K562 (cell line): Measurements from ENCODE around the gene NLGN2. TPM values are rescaled to one million over a fixed set of nuclear protein-coding genes. Genes with fewer than 3 reads are reported as not detected.
A peak's percentile ranks its signal among the peaks of the same experiment; 100 is the strongest.

Experiments used
- BMI1 ChIP-seq: fragments of 150-350 bp; IDR thresholded peaks from 2 replicates; pipeline ENCODE4 v1.6.1; 2014; ENCODE audit warnings: low read length
- FOSL1 ChIP-seq: fragments of 200-800 bp; sonication (Bioruptor generic); conservative IDR thresholded peaks from 2 replicates; pipeline ENCODE4 v1.6.1; 2016; ENCODE audit warnings: missing genetic modification characterization, missing compliant biosample characterization
- FOXK2 ChIP-seq, 2 experiments: fragments of 450-650 bp; IDR thresholded peaks in 1 of 2; conservative IDR thresholded peaks in 1 of 2; 2 replicates each; pipeline ENCODE4 v1.6.1; 2016; ENCODE audit warnings: low read depth in 2 of 2, mild to moderate bottlenecking in 1 of 2
- HNRNPK ChIP-seq: fragments of 200-400 bp; formaldehyde crosslinking; IDR thresholded peaks from one replicate; pipeline ENCODE4 v1.6.1; 2018; ENCODE audit warnings: mild to moderate bottlenecking, low read depth, low read length; ENCODE audit not compliant: poor library complexity, severe bottlenecking
- KDM4B ChIP-seq, 2 experiments: fragments of 450-650 bp in 1 of 2; sonication (generic) in 1 of 2; IDR thresholded peaks; 2 replicates each; pipeline ENCODE4 v1.6.1; 2016 to 2017; ENCODE audit warnings: borderline replicate concordance in 2 of 2, antibody characterized with exemption in 1 of 2, low read depth in 1 of 2, mild to moderate bottlenecking in 1 of 2
- LCOR ChIP-seq: sonication (generic); formaldehyde crosslinking; IDR thresholded peaks from 2 replicates; pipeline ENCODE4 v1.8.0; 2022; ENCODE audit warnings: mild to moderate bottlenecking, missing genetic modification reagents
- MAZ ChIP-seq, 2 experiments: fragments of 450-650 bp in 1 of 2; sonication (generic) in 1 of 2; formaldehyde crosslinking; IDR thresholded peaks in 1 of 2; conservative IDR thresholded peaks in 1 of 2; 2 replicates each; pipeline versions ENCODE4 v1.4.0 to v1.5.0; 2020; ENCODE audit warnings: mild to moderate bottlenecking in 1 of 2, missing genetic modification reagents in 1 of 2
- POLR2G ChIP-seq: fragments of 200-400 bp; formaldehyde crosslinking; IDR thresholded peaks from 2 replicates; pipeline ENCODE4 v1.6.1; 2017; ENCODE audit warnings: low read depth, mild to moderate bottlenecking, antibody characterized with exemption, low read length, moderate library complexity
- PRMT5 ChIP-seq: sonication (generic); formaldehyde crosslinking; IDR thresholded peaks from 2 replicates; pipeline ENCODE4 v1.5.0; 2020; ENCODE audit warnings: missing genetic modification reagents
- RFX7 ChIP-seq: fragments of 250-450 bp; sonication (Bioruptor Pico); IDR thresholded peaks from 2 replicates; pipeline ENCODE4 v1.5.1; 2021; ENCODE audit warnings: mild to moderate bottlenecking
- SMARCC2 ChIP-seq: fragments of 450-650 bp; IDR thresholded peaks from 2 replicates; pipeline ENCODE4 v1.6.1; 2017; ENCODE audit warnings: antibody characterized with exemption, moderate library complexity, mild to moderate bottlenecking, low read depth
- SUPT5H ChIP-seq: fragments of 450-650 bp; IDR thresholded peaks from 2 replicates; pipeline ENCODE4 v1.6.1; 2016
- TAF9B ChIP-seq: fragments of 450-650 bp; IDR thresholded peaks from 2 replicates; pipeline ENCODE4 v1.6.1; 2018; ENCODE audit warnings: mild to moderate bottlenecking; ENCODE audit not compliant: partially characterized antibody
- THRAP3 ChIP-seq: fragments of 450-650 bp; IDR thresholded peaks from 2 replicates; pipeline ENCODE4 v1.6.1; 2016; ENCODE audit warnings: mild to moderate bottlenecking, inconsistent platforms, borderline replicate concordance
- ZNF133 ChIP-seq: fragments of 250-450 bp; sonication (Bioruptor Pico); IDR thresholded peaks from 2 replicates; pipeline ENCODE4 v1.4.0; 2020; ENCODE audit warnings: mild to moderate bottlenecking
- polyA plus RNA-seq, 8 experiments: library from polyadenylated mRNA; depleted of rRNA in 4 of 8; stranded (reverse) in 5 of 8; unstranded in 3 of 8; fragments of >200 nt; fragmentation: Nextera tagmentation in 2 of 8; fragmentation: Illumina TruSeq in 1 of 8; extraction: Ambion mirVana in 2 of 8; extraction: Trizol in 1 of 8; gene quantifications; 2 replicates each; pipeline versions ENCODE4 v1.2.1 to v1.2.3, GENCODE V29; 2011 to 2014; ENCODE audit warnings: inconsistent platforms in 1 of 8, missing spikeins in 1 of 8
- total RNA-seq, 7 experiments: library from RNA; depleted of rRNA in 6 of 7; stranded (reverse); fragments of >200 nt in 6 of 7; fragmentation: Illumina TruSeq in 2 of 7; extraction: Trizol in 2 of 7; gene quantifications; 2 replicates each; pipeline versions ENCODE4 v1.2.1 to v1.2.3, GENCODE V29; 2011 to 2021; ENCODE audit warnings: low replicate concordance in 1 of 7
- TF ChIP-seq, protein P1 (sequence below): fragments of 450-650 bp; IDR thresholded peaks from 2 replicates; pipeline ENCODE4 v1.6.1; 2014; ENCODE audit warnings: low read depth, mild to moderate bottlenecking, moderate library complexity, borderline replicate concordance
- TF ChIP-seq, protein P2 (sequence below): fragments of 450-650 bp; IDR thresholded peaks from 2 replicates; pipeline ENCODE4 v1.6.1; 2017; ENCODE audit warnings: antibody characterized with exemption, mild to moderate bottlenecking
- TF ChIP-seq, protein P3 (sequence below): fragments of 250-450 bp; sonication (Bioruptor Pico); IDR thresholded peaks from 2 replicates; pipeline ENCODE4 v1.5.0; 2021; ENCODE audit warnings: mild to moderate bottlenecking, borderline replicate concordance
- TF ChIP-seq, protein P4 (sequence below): sonication (generic); formaldehyde crosslinking; IDR thresholded peaks from 2 replicates; pipeline ENCODE4 v1.9.0; 2022; ENCODE audit warnings: mild to moderate bottlenecking, missing genetic modification reagents

The NLGN2 gene
- total and polyA plus RNA-seq, 9 of the 15 experiments (the other 6 are each of a cell fraction or from before 2014, with no cell fraction given): 0.11 to 7.8 (median 0.77) TPM

DNA sequence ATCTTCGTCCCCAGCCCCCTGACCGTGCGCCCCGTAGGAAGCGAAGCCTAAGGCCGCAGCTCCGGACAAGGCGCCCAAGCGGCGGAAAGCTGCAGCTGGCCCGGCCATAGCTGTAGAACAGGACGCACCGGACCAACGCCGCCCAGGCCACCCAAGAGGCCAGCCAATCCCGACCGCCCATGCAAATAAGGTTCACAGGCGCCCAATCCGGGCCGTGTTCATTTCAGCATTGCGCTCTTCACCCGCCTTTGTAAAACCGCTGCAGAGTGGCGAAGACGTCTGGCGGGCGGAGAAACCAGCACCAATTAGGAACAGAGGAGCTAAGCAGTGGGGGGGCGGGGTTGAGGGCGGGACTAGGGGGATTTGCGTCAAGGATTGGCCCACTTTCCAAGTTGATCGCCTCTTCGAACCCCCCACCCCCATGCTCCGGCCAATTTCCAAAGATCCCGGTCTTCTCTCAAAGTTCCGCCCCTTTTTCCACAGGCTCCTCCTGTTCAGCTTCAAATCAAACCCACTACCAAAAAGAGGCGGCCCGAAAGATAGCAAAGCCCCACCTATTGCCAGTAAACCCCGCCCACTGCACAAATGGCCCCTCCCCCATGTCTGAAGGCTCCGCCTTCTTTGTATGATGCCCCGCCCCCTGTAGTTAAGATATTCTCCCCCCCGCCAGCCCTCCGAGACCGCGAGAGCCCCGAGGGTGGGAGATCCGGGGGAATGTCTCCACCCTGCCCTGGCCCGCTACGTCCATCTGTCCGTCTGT is 3.5 kb upstream of the NLGN2 start, which contains the start of gene TMEM256 (continued):
- TF ChIP-seq KDM4B (IDR thresholded peaks at IDR 0.05; ENCODE audit: borderline replicate concordance in 2 of 2, low read depth in 1 of 2) (no peak), RFX7 (CRISPR knock-in tag) (no peak), MAZ (CRISPR knock-in tag; conservative IDR thresholded peaks at IDR 0.05 in 1 of 2, IDR thresholded peaks at IDR 0.05 in 1 of 2) (peak in 1 of 2 experiments; percentile 43; a peak in 3 of 4 replicates), BMI1 (no peak), PRMT5 (CRISPR knock-in tag) (no peak), FOXK2 (conservative IDR thresholded peaks at IDR 0.05 in 1 of 2, IDR thresholded peaks at IDR 0.05 in 1 of 2; ENCODE audit: low read depth in 2 of 2) (peak; percentile 18 to 54; a peak in 1 of 4 replicates), TAF9B (peak; percentile 54), SUPT5H (peak; percentile 82), POLR2G (peak; percentile 97), SMARCC2 (peak; percentile 30; the same call in 1 of the 2 replicates), FOSL1 (tag) (no peak), THRAP3 (no peak), HNRNPK (no peak), ZNF133 (no peak), LCOR (CRISPR knock-in tag) (0 out of 2 replicates have a peak, but pooled peaks have one; percentile 27)
- TF ChIP-seq, protein P1, sequence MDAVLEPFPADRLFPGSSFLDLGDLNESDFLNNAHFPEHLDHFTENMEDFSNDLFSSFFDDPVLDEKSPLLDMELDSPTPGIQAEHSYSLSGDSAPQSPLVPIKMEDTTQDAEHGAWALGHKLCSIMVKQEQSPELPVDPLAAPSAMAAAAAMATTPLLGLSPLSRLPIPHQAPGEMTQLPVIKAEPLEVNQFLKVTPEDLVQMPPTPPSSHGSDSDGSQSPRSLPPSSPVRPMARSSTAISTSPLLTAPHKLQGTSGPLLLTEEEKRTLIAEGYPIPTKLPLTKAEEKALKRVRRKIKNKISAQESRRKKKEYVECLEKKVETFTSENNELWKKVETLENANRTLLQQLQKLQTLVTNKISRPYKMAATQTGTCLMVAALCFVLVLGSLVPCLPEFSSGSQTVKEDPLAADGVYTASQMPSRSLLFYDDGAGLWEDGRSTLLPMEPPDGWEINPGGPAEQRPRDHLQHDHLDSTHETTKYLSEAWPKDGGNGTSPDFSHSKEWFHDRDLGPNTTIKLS: no peak
- TF ChIP-seq, protein P2, sequence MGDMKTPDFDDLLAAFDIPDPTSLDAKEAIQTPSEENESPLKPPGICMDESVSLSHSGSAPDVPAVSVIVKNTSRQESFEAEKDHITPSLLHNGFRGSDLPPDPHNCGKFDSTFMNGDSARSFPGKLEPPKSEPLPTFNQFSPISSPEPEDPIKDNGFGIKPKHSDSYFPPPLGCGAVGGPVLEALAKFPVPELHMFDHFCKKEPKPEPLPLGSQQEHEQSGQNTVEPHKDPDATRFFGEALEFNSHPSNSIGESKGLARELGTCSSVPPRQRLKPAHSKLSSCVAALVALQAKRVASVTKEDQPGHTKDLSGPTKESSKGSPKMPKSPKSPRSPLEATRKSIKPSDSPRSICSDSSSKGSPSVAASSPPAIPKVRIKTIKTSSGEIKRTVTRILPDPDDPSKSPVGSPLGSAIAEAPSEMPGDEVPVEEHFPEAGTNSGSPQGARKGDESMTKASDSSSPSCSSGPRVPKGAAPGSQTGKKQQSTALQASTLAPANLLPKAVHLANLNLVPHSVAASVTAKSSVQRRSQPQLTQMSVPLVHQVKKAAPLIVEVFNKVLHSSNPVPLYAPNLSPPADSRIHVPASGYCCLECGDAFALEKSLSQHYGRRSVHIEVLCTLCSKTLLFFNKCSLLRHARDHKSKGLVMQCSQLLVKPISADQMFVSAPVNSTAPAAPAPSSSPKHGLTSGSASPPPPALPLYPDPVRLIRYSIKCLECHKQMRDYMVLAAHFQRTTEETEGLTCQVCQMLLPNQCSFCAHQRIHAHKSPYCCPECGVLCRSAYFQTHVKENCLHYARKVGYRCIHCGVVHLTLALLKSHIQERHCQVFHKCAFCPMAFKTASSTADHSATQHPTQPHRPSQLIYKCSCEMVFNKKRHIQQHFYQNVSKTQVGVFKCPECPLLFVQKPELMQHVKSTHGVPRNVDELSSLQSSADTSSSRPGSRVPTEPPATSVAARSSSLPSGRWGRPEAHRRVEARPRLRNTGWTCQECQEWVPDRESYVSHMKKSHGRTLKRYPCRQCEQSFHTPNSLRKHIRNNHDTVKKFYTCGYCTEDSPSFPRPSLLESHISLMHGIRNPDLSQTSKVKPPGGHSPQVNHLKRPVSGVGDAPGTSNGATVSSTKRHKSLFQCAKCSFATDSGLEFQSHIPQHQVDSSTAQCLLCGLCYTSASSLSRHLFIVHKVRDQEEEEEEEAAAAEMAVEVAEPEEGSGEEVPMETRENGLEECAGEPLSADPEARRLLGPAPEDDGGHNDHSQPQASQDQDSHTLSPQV: no peak
- TF ChIP-seq, protein P3, sequence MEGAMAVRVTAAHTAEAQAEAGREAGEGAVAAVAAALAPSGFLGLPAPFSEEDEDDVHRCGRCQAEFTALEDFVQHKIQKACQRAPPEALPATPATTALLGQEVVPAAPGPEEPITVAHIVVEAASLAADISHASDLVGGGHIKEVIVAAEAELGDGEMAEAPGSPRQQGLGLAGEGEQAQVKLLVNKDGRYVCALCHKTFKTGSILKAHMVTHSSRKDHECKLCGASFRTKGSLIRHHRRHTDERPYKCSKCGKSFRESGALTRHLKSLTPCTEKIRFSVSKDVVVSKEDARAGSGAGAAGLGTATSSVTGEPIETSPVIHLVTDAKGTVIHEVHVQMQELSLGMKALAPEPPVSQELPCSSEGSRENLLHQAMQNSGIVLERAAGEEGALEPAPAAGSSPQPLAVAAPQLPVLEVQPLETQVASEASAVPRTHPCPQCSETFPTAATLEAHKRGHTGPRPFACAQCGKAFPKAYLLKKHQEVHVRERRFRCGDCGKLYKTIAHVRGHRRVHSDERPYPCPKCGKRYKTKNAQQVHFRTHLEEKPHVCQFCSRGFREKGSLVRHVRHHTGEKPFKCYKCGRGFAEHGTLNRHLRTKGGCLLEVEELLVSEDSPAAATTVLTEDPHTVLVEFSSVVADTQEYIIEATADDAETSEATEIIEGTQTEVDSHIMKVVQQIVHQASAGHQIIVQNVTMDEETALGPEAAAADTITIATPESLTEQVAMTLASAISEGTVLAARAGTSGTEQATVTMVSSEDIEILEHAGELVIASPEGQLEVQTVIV (CRISPR knock-in tag): no peak
- TF ChIP-seq, protein P4, sequence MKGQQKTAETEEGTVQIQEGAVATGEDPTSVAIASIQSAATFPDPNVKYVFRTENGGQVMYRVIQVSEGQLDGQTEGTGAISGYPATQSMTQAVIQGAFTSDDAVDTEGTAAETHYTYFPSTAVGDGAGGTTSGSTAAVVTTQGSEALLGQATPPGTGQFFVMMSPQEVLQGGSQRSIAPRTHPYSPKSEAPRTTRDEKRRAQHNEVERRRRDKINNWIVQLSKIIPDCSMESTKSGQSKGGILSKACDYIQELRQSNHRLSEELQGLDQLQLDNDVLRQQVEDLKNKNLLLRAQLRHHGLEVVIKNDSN (CRISPR knock-in tag): no peak
